NOMO-1 (cell line): ENCODE results near the gene UPP1.
"Not testable (repeated sequence)": the region's sequence is repeated elsewhere in the genome, so short reads cannot be mapped to it uniquely, and the experiment has no call there.

Source experiments
- DNase-seq, 2 experiments: peaks; one replicate each; lab custom pipeline; 2025; ENCODE audit not compliant: unreplicated experiment in 2 of 2; lab: John Stamatoyannopoulos, UW

Gene UPP1

DNA sequence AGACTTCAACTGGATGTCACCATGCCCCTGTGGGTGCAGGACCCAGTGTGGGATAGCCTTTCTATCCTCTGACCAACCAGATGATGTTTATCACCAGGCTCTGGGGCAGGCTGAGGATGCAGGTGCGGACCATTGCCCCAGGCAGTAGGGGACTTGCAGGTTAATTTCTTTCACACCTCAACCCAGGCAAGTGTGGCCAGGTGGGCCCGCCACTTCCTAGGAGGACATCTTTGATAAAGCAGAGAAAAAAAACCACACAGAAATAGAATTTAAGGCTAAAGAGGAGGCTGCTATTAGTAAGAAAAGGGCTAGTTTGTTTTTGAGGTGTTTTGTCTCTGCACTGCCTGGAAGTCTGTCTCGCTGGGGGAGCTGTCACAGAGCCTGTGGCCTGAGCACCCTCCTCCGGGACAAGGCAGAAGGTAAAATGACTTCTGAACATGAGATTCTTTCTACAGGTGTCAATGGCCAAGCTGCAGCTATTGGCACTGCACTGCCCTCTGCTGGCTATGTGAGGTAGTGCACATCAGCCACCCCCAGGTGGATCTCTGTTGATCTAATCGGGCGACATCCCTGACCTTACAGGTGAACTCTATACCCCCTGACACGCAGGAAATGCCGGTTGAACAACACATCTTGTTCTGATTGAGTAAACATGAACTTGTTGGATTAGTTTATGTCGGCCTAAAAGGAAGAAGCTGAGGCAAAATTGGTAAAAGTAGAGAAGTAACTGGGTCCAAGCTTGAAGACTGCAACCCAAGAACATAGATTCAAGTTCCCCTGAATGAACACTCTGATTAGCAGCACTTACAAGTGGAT lies 21.0 kb downstream of the UPP1 start:
- DNase-seq = peak; percentile 15 to 40

DNA sequence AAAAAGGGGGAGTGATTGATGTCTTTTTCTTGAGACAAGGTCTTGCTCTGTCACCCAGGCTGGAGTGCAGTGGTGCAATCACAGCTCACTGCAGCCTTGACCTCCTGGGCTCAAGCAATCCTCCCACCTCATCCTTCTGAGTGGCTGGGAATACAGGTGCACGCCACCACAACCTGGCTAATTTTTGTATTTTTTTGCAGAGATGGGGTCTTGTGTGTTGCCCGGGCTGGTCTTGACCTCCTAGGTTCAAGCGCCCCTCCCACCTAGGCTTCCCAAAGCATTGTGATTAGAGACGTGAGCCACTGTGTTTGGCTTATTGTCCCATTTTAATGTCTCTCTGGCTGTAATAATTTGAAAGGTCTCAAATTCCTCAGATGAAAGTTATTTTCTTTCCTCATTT lies 21.8 kb downstream of the UPP1 start:
- no peak for DNase-seq

GRCh38 chr7:48111596-48111995 lies 22.5 kb downstream of the UPP1 start:
- DNase-seq = no peak

- DNase-seq = no peak
These were observed 23.5 kb downstream of the UPP1 start for GRCh38 chr7:48112401-48113165.

DNA sequence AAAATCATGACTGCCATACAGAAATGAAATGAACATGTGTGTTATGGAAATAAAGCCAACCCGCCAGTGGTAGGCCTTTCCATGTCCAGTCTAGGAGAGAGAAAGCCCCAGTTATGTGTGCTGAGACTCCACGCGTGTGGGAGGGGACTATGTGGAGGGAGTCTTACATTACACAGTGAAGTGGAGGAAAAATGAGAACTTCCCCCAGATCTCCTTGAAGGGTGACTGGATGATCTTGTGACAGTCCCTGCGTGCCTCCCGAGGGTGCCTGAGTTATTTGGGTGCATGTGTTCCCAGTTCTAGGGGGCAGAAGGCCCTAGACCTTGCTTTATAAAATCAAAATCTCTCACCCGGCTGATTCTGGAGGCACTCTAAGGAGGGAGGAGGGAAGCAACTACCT lies 24.2 kb downstream of the UPP1 start:
- no peak for DNase-seq

GRCh38 chr7:48114115-48114514 lies 25.1 kb downstream of the UPP1 start:
- no peak for DNase-seq

DNA sequence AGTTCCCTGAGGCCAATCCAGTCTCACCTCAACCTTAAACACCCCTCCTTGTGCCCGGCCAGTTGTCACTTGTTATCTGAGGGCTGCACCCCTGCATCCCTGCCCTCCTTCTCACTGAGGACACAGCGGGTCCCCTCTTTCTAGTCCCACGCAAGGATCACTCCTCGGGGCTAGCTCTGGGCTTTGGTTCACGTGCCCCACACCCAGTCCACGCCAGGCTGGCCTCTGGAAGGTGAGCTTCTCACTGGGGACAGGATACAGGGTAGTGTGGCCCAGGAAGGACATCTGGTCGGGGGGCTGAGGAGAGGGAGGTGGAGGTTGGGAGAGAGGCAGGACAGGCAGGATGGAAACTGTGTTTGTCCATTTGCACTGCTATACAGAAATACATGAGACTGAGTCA lies 25.5 kb downstream of the UPP1 start:
- DNase-seq = no peak

GRCh38 chr7:48116043-48116442 lies 27.0 kb downstream of the UPP1 start:
- no peak for DNase-seq

DNA sequence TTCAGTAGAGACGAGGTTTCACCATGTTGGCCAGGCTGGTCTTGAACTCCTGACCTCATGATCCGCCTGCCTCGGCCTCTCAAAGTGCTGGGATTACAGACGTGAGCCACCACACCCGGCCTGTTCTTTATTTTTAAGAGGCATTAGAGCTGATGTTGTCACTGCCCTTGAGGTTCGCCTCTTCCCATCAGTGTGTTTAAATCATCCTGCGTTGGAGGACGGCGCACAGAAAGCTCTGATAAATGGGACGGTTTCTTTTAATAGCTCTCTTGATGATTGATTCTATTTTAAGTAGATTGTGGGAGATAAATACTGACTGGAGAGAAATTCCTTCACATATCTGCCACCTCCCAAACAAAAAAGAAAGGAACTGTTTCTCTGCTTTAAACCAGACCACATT lies 29.0 kb downstream of the UPP1 start:
- DNase-seq = no peak

GRCh38 chr7:48120536-48120935 lies 31.5 kb downstream of the UPP1 start:
- DNase-seq = not testable (repeated sequence)

DNA sequence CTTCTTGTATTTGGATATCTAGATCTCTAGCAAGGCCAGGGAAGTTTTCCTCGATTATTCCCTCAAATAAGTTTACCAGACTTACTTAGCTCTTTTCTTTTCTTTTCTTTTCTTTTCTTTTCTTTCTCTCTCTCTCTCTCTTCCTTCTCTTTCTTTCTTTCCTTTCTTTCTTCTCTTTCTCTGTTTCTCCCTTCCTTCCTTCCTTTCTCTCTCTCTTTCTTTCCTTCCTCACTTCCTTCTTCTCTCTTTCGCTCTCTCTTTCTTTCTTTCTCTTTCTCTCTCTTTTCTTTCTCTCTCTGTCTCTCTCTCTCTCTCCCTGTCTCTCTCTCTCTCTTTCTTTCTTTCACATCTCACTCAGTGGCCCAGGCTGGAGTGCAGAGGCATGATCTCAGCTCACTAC lies 37.0 kb downstream of the UPP1 start:
- no peak for DNase-seq

DNA sequence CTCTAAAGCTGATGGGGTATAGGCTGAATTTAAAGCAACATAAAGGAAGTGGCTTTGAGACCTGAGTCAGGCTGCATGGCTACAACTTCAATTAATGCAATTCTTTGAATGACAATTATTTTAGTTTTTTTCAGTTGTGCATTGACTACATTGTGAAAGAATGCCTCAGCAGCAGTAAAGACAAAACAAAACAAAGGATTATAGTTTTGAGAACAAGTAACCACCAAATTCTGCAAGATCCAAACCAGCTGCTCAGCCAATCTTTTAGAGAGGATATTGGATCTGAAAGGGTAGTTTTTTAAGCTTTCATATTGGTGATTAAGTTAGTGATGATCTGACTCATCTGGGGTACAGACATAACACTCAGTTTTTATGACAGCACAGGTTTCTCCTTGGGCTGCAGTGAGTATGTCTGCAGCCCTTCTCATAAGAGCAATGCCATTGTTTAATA lies 41.6 kb downstream of the UPP1 start:
- no peak for DNase-seq

- DNase-seq = no peak
These were observed 43.7 kb downstream of the UPP1 start for GRCh38 chr7:48132792-48133191.

DNA sequence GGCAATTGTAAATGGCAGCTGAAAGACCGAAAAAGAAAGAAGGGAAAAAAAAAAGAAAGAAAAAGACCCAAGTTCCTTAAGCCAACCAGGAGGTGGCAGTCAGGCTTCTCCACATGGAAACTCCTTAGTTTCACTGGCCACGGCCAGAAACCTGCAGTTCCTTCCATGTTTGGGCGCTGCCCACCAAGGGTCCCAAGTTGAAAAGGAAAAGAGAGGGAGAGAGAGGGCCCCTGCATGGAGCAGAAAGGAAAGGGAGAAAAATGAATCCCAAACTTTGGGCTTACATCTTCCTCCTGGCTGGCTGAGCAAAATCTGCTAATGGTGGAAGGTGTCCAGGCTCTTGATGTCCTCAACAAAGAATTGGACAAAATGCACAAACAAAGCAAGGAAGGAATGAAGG lies 50.4 kb downstream of the UPP1 start:
- DNase-seq = peak in 1 of 2 experiments; percentile 36

GRCh38 chr7:48140001-48140681 lies 51.1 kb downstream of the UPP1 start:
- DNase-seq = peak in 1 of 2 experiments; percentile 48

DNA sequence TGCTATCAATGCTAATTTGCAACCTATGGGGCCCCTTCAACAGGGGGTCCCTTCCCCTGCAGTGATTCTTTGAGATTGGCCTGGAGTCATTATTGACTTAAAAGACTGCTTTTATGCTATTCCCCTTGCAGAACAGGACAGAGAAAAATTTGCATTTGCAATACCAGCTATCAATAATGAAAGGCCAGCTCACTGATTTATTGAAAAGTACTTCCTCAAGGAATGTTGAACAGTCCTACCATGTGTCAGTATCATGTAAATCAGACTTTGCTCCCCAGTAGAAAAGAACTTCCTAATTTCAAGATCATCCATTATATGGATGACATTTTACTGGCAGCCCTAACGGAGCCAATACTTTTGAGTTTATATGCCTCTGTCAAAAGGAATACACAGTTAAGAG lies 52.5 kb downstream of the UPP1 start:
- no peak for DNase-seq

GRCh38 chr7:48144291-48144768 lies 55.3 kb downstream of the UPP1 start:
- peak in 1 of 2 experiments; percentile 29 for DNase-seq

GRCh38 chr7:48147078-48147591 lies 58.1 kb downstream of the UPP1 start:
- DNase-seq = no peak

DNA sequence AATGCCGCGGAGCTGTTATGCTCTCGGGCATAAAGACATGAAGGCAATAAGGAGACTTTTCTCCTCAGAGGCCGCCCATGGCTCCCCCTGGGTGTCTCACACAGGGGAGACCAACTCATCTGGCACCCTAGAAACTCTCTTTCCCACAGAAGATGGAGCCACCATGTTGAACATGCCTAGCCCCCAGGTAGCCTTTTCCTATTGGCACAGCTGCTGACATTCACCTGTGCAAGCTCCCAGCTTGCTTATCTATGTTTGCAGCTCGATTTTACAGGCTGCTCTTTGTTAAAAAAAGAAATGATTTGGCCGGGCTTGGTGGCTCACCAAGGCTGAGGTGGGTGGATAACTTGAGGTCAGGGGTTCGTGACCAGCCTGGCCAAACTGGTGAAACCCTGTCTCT lies 58.6 kb downstream of the UPP1 start:
- DNase-seq = not testable (repeated sequence)

- DNase-seq = no peak
These were observed 59.2 kb downstream of the UPP1 start for GRCh38 chr7:48148311-48148710.

DNA sequence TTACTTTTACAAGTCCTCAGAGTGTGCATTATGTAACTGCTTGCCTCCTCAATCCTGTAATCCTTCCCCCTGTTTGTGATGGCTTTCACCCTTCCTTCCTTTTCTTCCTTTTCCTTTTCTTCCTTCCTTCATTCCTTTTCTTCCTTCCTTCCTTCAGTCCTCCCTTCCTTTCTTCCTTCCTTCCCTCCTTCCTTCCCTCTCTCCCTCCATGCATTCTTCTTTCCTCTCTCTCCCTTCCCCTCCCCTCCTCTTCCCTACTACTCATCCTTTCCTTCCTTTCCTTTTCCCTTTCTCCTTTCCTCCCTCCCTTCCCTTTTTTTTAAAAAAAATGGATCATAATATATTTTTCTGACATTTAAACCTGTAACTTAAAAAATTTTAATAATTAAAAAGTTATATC lies 60.0 kb downstream of the UPP1 start:
- DNase-seq = no peak
